Hair follicular keratinocyte (primary cell): ENCODE data around the gene MRGPRX2. TPM values are rescaled to one million over a fixed set of nuclear protein-coding genes. Genes with fewer than 3 reads are reported as not detected.

ENCODE experiments used
- total RNA-seq: library from RNA; depleted of rRNA; stranded (reverse); fragments of >200 nt; gene quantifications from 2 replicates; pipeline ENCODE4 v1.2.3, GENCODE V29; 2015

The MRGPRX2 gene
- total RNA-seq: not detected in 2 replicates

DNA sequence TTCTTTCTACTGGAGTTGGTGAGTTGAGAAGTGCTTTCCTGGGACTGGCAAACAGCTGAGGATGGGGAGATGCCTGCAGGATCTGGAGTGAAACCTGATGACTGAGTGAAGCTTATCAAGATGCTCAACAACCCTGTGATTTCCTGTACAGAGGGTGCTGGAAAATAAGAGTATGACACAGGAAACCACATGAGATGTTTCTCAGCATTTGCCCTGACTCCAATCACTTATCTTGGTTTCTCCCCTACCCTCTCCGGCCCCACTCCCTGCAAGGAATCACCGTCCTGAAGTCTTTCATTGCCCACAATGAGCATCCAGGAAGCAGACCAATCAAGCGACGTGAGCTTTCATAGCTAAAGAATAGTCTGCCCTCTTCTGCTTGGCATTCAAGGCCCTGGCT is at the start of gene MRGPRX2:
Gene MRGPRX2, minus strand, starts transcription at position 89 of the 400 bp plus-strand sequence. CDS start 4,315 bp downstream, outside the sequence.

Other genes with a start within 250 kb of the MRGPRX2 start
- not detected in 2 replicates for gene MRGPRX1, start 121.3 kb downstream of the MRGPRX2 start, total RNA-seq
- 18.6 and 19.7 TPM in 2 replicates for gene ZDHHC13, start 56.5 kb upstream of the MRGPRX2 start, total RNA-seq
- gene CSRP3, start 141.3 kb upstream of the MRGPRX2 start, total RNA-seq: not detected in 2 replicates
- 1.0 and 3.3 TPM in 2 replicates for gene E2F8, start 180.2 kb upstream of the MRGPRX2 start, total RNA-seq